ENCODE results near the gene TPM1.

GRCh38 chr15:63052077-63052841 lies 9.7 kb downstream of the TPM1 start:
- no peak for TF ChIP-seq USF1 (IDR thresholded peaks at IDR 0.05; ENCODE audit: borderline replicate concordance, low read depth)
- no peak for TF ChIP-seq CTCF (IDR thresholded peaks at IDR 0.05)
- no peak for TF ChIP-seq PBX3 (IDR thresholded peaks at IDR 0.05)
- TF ChIP-seq YY1 (IDR thresholded peaks at IDR 0.05; ENCODE audit: low read depth): no peak
- TF ChIP-seq FOXM1 (IDR thresholded peaks at IDR 0.05; ENCODE audit: low read depth): no peak
- TF ChIP-seq POLR2AphosphoS5 (IDR thresholded peaks at IDR 0.05; ENCODE audit: low read depth, low read length): peak; percentile 6; the same call in 1 of the 2 replicates
- TF ChIP-seq TEAD4 (IDR thresholded peaks at IDR 0.05; ENCODE audit: borderline replicate concordance, insufficient read depth): no peak
- no peak for TF ChIP-seq TCF12 (IDR thresholded peaks at IDR 0.05)
